PC-3 (cell line): ENCODE results near the gene ACOT13.
"Not testable (repeated sequence)": the region's sequence is repeated elsewhere in the genome, so short reads cannot be mapped to it uniquely, and the experiment has no call there.

Source experiments
- CTCF ChIP-seq: fragments of 300-600 bp; sonication (generic); conservative IDR thresholded peaks from 2 replicates; pipeline ENCODE4 v1.5.1; 2017; ENCODE audit warnings: antibody characterized with exemption, low read depth, mild to moderate bottlenecking, low read length
- EZH2 ChIP-seq: fragments of 300-600 bp; sonication (generic); IDR thresholded peaks from one replicate; pipeline ENCODE4 v1.6.1; 2017; ENCODE audit warnings: antibody characterized with exemption, mild to moderate bottlenecking, low read length; ENCODE audit not compliant: unreplicated experiment
- EZH2phosphoT487 ChIP-seq: fragments of 300-600 bp; sonication (generic); IDR thresholded peaks from 2 replicates; pipeline ENCODE4 v1.6.1; 2018; ENCODE audit warnings: mild to moderate bottlenecking, antibody characterized with exemption, low read length, borderline replicate concordance

- not testable (repeated sequence) for TF ChIP-seq CTCF, EZH2phosphoT487, EZH2
Measured at GRCh38 chr6:24661759-24662158, 5.1 kb upstream of the ACOT13 start.
